K562 (cell line): ENCODE data around the gene RARG. TPM values are rescaled to one million over a fixed set of nuclear protein-coding genes. Genes with fewer than 3 reads are reported as not detected.

ENCODE experiments used
- ATAC-seq: fragments of 200-7000 bp; cut with Tn5 transposase; 3 replicates; pipeline ENCODE4 v1.9.1; 2020; ENCODE audit warnings: moderate library complexity
- BruUV-seq: library from RNA; stranded (reverse); fragments of 400-500 nt; replicated peaks from 2 replicates; lab custom pipeline; 2021; lab: Mats Ljungman, UMichigan
- CTCF ChIA-PET: fragments of 300-600 bp; formaldehyde crosslinking; extraction: SDS; loops from one replicate; lab custom pipeline; 2021; ENCODE audit warnings: low intra/inter-chr PET ratio; lab: Yijun Ruan, JAX
- POLR2A ChIA-PET: fragments of 300-600, 350-650 bp; sonication (Branson Sonifier 250); formaldehyde crosslinking; extraction: SDS; loops from one replicate; lab custom pipeline; 2021; ENCODE audit warnings: antibody characterized with exemption, inconsistent platforms; lab: Yijun Ruan, JAX
- DNase-seq, 4 experiments: peaks; one replicate each; pipeline versions ENCODE4 v3.0.0 to v3.0.0-alpha.2; 2011 to 2018; ENCODE audit warnings: low spot score in 3 of 4, mixed read lengths in 3 of 4; ENCODE audit errors: extremely low read depth in 1 of 4
- FAIRE-seq: peaks from 2 replicates; lab custom pipeline; 2011; peaks lifted over from hg19 to GRCh38; lab: Jason Lieb, UNC
- H2AFZ ChIP-seq: 2 replicates; pipeline ENCODE4 v1.6.0; 2011; ENCODE audit warnings: low read depth, low read length, control low read depth, inconsistent platforms
- H3K27ac ChIP-seq: fragments of 200-600 bp; 3 replicates; pipeline ENCODE4 v1.8.0; 2011; ENCODE audit warnings: low read depth, mild to moderate bottlenecking, control low read depth, inconsistent platforms, low read length, moderate library complexity, mixed read lengths; ENCODE audit errors: extremely low read depth
- H3K27me3 ChIP-seq, 2 experiments: fragments of 300-600 bp in 1 of 2; 2 replicates in 1 of 2; 3 replicates in 1 of 2; pipeline versions ENCODE4 v1.6.0 to v1.8.0; 2011; ENCODE audit warnings: inconsistent platforms in 2 of 2, low read length in 2 of 2, mild to moderate bottlenecking in 1 of 2, mixed read lengths in 1 of 2, moderate library complexity in 1 of 2; ENCODE audit not compliant: control insufficient read depth in 2 of 2, insufficient read depth in 2 of 2
- H3K36me3 ChIP-seq: fragments of 300-600 bp; 3 replicates; pipeline ENCODE4 v1.8.0; 2011; ENCODE audit warnings: mild to moderate bottlenecking, low read length, inconsistent platforms; ENCODE audit not compliant: control insufficient read depth, insufficient read depth
- H3K4me1 ChIP-seq, 2 experiments: fragments of 200-600 bp in 1 of 2; replicated peaks in 1 of 2; 2 replicates in 1 of 2; 3 replicates in 1 of 2; pipeline versions ENCODE4 v1.5.1 to v1.8.0; 2011; ENCODE audit warnings: inconsistent platforms in 2 of 2, low read length in 2 of 2, mild to moderate bottlenecking in 1 of 2, mixed read lengths in 1 of 2, moderate library complexity in 1 of 2; ENCODE audit not compliant: control insufficient read depth in 2 of 2, insufficient read depth in 2 of 2
- H3K4me2 ChIP-seq: 2 replicates; pipeline ENCODE4 v1.6.1; 2011; ENCODE audit warnings: low read length, control low read depth, inconsistent platforms, mixed read lengths; ENCODE audit not compliant: insufficient read depth
- H3K4me3 ChIP-seq: fragments of 200-600 bp; sonication (generic), shearing (Covaris generic); 2 replicates; pipeline ENCODE4 v1.5.1; 2016; ENCODE audit warnings: control low read depth, inconsistent platforms
- H3K79me2 ChIP-seq: fragments of 200-600 bp; 3 replicates; pipeline ENCODE4 v1.8.0; 2011; ENCODE audit warnings: low read length, inconsistent platforms; ENCODE audit not compliant: control insufficient read depth, insufficient read depth
- H3K9ac ChIP-seq, 2 experiments: 2 replicates each; pipeline versions ENCODE4 v1.6.0 to v1.6.1; 2011; ENCODE audit warnings: low read depth in 2 of 2, low read length in 2 of 2, control low read depth in 1 of 2, inconsistent platforms in 1 of 2, mild to moderate bottlenecking in 1 of 2, mixed read lengths in 1 of 2; ENCODE audit not compliant: insufficient read depth in 1 of 2
- H3K9me1 ChIP-seq: one replicate; pipeline ENCODE4 v1.6.0; 2011; ENCODE audit warnings: inconsistent platforms, mild to moderate bottlenecking, low read length, moderate library complexity; ENCODE audit not compliant: control insufficient read depth, insufficient read depth
- H3K9me3 ChIP-seq: replicated peaks from 2 replicates; pipeline ENCODE4 v1.5.1; 2011; ENCODE audit warnings: low read depth, low read length, inconsistent platforms; ENCODE audit not compliant: control insufficient read depth, insufficient read depth
- H4K20me1 ChIP-seq: replicated peaks from 2 replicates; pipeline ENCODE4 v1.6.1; 2011; ENCODE audit warnings: low read length, inconsistent platforms, mixed read lengths; ENCODE audit not compliant: control insufficient read depth, insufficient read depth
- ATF1 ChIP-seq, 2 experiments: fragments of 450-650 bp in 1 of 2; IDR thresholded peaks; 2 replicates each; pipeline ENCODE4 v1.6.1; 2016; ENCODE audit warnings: missing compliant biosample characterization in 1 of 2, missing genetic modification characterization in 1 of 2
- BRD9 ChIP-seq: fragments of 450-650 bp; IDR thresholded peaks from 2 replicates; pipeline ENCODE4 v1.6.1; 2018; ENCODE audit warnings: low read depth; ENCODE audit not compliant: partially characterized antibody
- EGR1 ChIP-seq: fragments of 450-650 bp; conservative IDR thresholded peaks from 2 replicates; pipeline ENCODE4 v1.6.1; 2017; ENCODE audit warnings: mild to moderate bottlenecking
- MEIS2 ChIP-seq: fragments of 450-650 bp; IDR thresholded peaks from 2 replicates; pipeline ENCODE4 v1.6.1; 2014; ENCODE audit warnings: mild to moderate bottlenecking; ENCODE audit not compliant: partially characterized antibody
- SREBF2 ChIP-seq: sonication (generic); formaldehyde crosslinking; IDR thresholded peaks from 2 replicates; pipeline ENCODE4 v1.4.0; 2020; ENCODE audit warnings: mild to moderate bottlenecking, missing genetic modification reagents
- TARDBP ChIP-seq: fragments of 450-650 bp; IDR thresholded peaks from 2 replicates; pipeline ENCODE4 v1.6.1; 2016
- TBL1XR1 ChIP-seq, 2 experiments: IDR thresholded peaks; 2 replicates each; pipeline ENCODE4 v1.6.1; 2012; ENCODE audit warnings: improper control_type of control experiment in 2 of 2, low read length in 2 of 2, mild to moderate bottlenecking in 1 of 2
- ZNF263 ChIP-seq: sonication (generic); formaldehyde crosslinking; IDR thresholded peaks from 2 replicates; pipeline ENCODE4 v1.8.0; 2022; ENCODE audit warnings: mild to moderate bottlenecking, missing genetic modification reagents, borderline replicate concordance
- WGBS: fragments of 100-300 bp; shearing (Covaris generic); methylation state at CpG from one replicate; pipeline ENCODE4 v1.1.6; 2016; ENCODE audit warnings: low coverage, mixed read lengths; ENCODE audit not compliant: insufficient coverage; ENCODE audit errors: missing lambda C conversion rate; 5-methylcytosine and 5-hydroxymethylcytosine counted together
- in situ Hi-C: fragments of 300-500 bp; cut with MboI; formaldehyde crosslinking; loops from 4 replicates; pipeline ENCODE4 v1.15.0; 2018; ENCODE audit warnings: inconsistent platforms, mixed read lengths
- intact Hi-C: fragments of 100-400 bp; cut with micrococcal nuclease; formaldehyde crosslinking; loops from 2 replicates; pipeline ENCODE4 v1.14.2; 2022
- polyA plus RNA-seq, 8 experiments: library from polyadenylated mRNA; depleted of rRNA in 4 of 8; stranded (reverse) in 5 of 8; unstranded in 3 of 8; fragments of >200 nt; fragmentation: Nextera tagmentation in 2 of 8; fragmentation: Illumina TruSeq in 1 of 8; extraction: Ambion mirVana in 2 of 8; extraction: Trizol in 1 of 8; gene quantifications; 2 replicates each; pipeline versions ENCODE4 v1.2.1 to v1.2.3, GENCODE V29; 2011 to 2014; ENCODE audit warnings: inconsistent platforms in 1 of 8, missing spikeins in 1 of 8
- total RNA-seq, 7 experiments: library from RNA; depleted of rRNA in 6 of 7; stranded (reverse); fragments of >200 nt in 6 of 7; fragmentation: Illumina TruSeq in 2 of 7; extraction: Trizol in 2 of 7; gene quantifications; 2 replicates each; pipeline versions ENCODE4 v1.2.1 to v1.2.3, GENCODE V29; 2011 to 2021; ENCODE audit warnings: low replicate concordance in 1 of 7
- TF ChIP-seq, protein P1 (sequence below): fragments of 450-650 bp; IDR thresholded peaks from 2 replicates; pipeline ENCODE4 v1.6.1; 2017; ENCODE audit warnings: antibody characterized with exemption, mild to moderate bottlenecking
- TF ChIP-seq, protein P2 (sequence below): fragments of 250-450 bp; sonication (Bioruptor Pico); IDR thresholded peaks from 2 replicates; pipeline ENCODE4 v1.4.0; 2020

The RARG gene
- total and polyA plus RNA-seq, 9 of the 15 experiments (the other 6 are each of a cell fraction or from before 2014, with no cell fraction given) = 0.18 to 7.6 (median 3.8) TPM

DNA sequence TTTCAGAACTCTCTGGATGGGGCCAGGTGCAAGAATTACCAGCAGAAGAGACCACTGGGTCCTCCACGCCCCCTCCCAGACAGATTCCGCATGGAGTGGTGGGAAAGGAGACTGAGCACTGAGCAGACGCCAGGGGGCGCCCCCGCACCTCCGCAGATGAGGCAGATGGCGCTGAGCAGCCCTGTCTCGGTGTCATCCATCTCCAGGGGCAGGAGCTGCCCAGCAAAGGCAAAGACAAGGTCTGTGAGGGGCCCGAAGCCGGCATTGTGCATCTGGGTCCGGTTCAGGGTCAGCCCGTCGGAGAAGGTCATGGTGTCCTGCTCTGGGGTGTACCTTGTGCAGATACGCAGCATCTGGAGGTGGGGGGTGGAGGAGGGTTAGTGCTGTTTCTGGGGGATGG, 18.7 kb downstream of the RARG start:
- H3K9me1 ChIP-seq = no peaks in the 10 kb centered on the region
- 9% methylated on average over 14 of the region's 14 CpGs for WGBS
- no peaks in the 10 kb centered on the region for H3K9me3 ChIP-seq
- no TSS peak for BruUV-seq
- in situ Hi-C loops (loop anchor here (5.0 kb wide), 1 partner anchor 74 kb away; no protein-coding TSS in a partner anchor), intact Hi-C loops (loop anchor here (1.0 to 2.0 kb wide), 4 partner anchors 38 to 295 kb away; partner anchors contain the start of gene ESPL1)
- POLR2A ChIA-PET = interaction anchor here (0.9 to 2.1 kb wide), 7 partner anchors 32 to 109 kb away, joined by 3 to 6 read pairs (median 5); partner anchors contain the start of genes CSAD, PFDN5 and ZNF740
- no peak overlapping the region for H3K9ac ChIP-seq
- H3K27ac ChIP-seq = no peak overlapping the region
- H3K36me3 ChIP-seq = peaks cover 40% of the 10 kb centered on the region
- no peak overlapping the region for H3K4me3 ChIP-seq
- H3K79me2 ChIP-seq = peaks cover 11% of the 10 kb centered on the region; the same call in 2 of the 3 replicates
- H3K4me1 ChIP-seq = peaks cover 20 to 38% of the 10 kb centered on the region in 2 experiments
- H4K20me1 ChIP-seq = no peaks in the 10 kb centered on the region
- FAIRE-seq (peak; percentile 62), DNase-seq (peak; percentile 79 to 87 (median 83)), ATAC-seq (peak; percentile 94)
- peak overlapping the region; percentile 68 for H2AFZ ChIP-seq
- CTCF ChIA-PET = interaction anchor here (0.6 to 4.5 kb wide), 7 partner anchors 38 to 132 kb away, joined by 3 to 41 read pairs (median 4); partner anchors contain the start of gene ESPL1
- H3K4me2 ChIP-seq = peak overlapping the region; percentile 19; the same call in 1 of the 2 replicates
- H3K27me3 ChIP-seq = no peaks in the 10 kb centered on the region
- TF ChIP-seq TARDBP (no peak), BRD9 (peak; percentile 39), SREBF2 (no peak), EGR1 (no peak), MEIS2 (peak; percentile 53), ZNF263 (CRISPR knock-in tag) (peak; percentile 23; the same call in 1 of the 2 replicates), TBL1XR1 (IDR thresholded peaks at IDR 0.05; ENCODE audit: low read length in 2 of 2) (0 out of 4 replicates have a peak, but pooled peaks of 1 of the 2 experiments have one; percentile 31), ATF1 (CRISPR knock-in tag; IDR thresholded peaks at IDR 0.05) (no peak), ATF1 (tag; IDR thresholded peaks at IDR 0.05) (0 out of 2 replicates have a peak, but pooled peaks have one; percentile 22)
- TF ChIP-seq, protein P1, sequence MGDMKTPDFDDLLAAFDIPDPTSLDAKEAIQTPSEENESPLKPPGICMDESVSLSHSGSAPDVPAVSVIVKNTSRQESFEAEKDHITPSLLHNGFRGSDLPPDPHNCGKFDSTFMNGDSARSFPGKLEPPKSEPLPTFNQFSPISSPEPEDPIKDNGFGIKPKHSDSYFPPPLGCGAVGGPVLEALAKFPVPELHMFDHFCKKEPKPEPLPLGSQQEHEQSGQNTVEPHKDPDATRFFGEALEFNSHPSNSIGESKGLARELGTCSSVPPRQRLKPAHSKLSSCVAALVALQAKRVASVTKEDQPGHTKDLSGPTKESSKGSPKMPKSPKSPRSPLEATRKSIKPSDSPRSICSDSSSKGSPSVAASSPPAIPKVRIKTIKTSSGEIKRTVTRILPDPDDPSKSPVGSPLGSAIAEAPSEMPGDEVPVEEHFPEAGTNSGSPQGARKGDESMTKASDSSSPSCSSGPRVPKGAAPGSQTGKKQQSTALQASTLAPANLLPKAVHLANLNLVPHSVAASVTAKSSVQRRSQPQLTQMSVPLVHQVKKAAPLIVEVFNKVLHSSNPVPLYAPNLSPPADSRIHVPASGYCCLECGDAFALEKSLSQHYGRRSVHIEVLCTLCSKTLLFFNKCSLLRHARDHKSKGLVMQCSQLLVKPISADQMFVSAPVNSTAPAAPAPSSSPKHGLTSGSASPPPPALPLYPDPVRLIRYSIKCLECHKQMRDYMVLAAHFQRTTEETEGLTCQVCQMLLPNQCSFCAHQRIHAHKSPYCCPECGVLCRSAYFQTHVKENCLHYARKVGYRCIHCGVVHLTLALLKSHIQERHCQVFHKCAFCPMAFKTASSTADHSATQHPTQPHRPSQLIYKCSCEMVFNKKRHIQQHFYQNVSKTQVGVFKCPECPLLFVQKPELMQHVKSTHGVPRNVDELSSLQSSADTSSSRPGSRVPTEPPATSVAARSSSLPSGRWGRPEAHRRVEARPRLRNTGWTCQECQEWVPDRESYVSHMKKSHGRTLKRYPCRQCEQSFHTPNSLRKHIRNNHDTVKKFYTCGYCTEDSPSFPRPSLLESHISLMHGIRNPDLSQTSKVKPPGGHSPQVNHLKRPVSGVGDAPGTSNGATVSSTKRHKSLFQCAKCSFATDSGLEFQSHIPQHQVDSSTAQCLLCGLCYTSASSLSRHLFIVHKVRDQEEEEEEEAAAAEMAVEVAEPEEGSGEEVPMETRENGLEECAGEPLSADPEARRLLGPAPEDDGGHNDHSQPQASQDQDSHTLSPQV = no peak
- TF ChIP-seq, protein P2, sequence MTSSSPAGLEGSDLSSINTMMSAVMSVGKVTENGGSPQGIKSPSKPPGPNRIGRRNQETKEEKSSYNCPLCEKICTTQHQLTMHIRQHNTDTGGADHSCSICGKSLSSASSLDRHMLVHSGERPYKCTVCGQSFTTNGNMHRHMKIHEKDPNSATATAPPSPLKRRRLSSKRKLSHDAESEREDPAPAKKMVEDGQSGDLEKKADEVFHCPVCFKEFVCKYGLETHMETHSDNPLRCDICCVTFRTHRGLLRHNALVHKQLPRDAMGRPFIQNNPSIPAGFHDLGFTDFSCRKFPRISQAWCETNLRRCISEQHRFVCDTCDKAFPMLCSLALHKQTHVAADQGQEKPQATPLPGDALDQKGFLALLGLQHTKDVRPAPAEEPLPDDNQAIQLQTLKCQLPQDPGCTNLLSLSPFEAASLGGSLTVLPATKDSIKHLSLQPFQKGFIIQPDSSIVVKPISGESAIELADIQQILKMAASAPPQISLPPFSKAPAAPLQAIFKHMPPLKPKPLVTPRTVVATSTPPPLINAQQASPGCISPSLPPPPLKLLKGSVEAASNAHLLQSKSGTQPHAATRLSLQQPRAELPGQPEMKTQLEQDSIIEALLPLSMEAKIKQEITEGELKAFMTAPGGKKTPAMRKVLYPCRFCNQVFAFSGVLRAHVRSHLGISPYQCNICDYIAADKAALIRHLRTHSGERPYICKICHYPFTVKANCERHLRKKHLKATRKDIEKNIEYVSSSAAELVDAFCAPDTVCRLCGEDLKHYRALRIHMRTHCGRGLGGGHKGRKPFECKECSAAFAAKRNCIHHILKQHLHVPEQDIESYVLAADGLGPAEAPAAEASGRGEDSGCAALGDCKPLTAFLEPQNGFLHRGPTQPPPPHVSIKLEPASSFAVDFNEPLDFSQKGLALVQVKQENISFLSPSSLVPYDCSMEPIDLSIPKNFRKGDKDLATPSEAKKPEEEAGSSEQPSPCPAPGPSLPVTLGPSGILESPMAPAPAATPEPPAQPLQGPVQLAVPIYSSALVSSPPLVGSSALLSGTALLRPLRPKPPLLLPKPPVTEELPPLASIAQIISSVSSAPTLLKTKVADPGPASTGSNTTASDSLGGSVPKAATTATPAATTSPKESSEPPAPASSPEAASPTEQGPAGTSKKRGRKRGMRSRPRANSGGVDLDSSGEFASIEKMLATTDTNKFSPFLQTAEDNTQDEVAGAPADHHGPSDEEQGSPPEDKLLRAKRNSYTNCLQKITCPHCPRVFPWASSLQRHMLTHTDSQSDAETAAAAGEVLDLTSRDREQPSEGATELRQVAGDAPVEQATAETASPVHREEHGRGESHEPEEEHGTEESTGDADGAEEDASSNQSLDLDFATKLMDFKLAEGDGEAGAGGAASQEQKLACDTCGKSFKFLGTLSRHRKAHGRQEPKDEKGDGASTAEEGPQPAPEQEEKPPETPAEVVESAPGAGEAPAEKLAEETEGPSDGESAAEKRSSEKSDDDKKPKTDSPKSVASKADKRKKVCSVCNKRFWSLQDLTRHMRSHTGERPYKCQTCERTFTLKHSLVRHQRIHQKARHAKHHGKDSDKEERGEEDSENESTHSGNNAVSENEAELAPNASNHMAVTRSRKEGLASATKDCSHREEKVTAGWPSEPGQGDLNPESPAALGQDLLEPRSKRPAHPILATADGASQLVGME (CRISPR knock-in tag) = no peak
